RWPE1 (cell line): ENCODE measurements around the gene IL22RA1.

Source experiments
- CTCF ChIA-PET: fragments of 350-600 bp; sonication (Branson Sonifier 250); formaldehyde crosslinking; extraction: SDS; loops from one replicate; lab custom pipeline; 2021; lab: Yijun Ruan, JAX
- POLR2A ChIA-PET: fragments of 400-600 bp; formaldehyde crosslinking; extraction: SDS; loops from one replicate; lab custom pipeline; 2020; ENCODE audit warnings: antibody characterized with exemption; ENCODE audit not compliant: low non-redundant PET; lab: Yijun Ruan, JAX
- DNase-seq: peaks from one replicate; pipeline ENCODE4 v3.0.0; 2012; ENCODE audit warnings: low spot score
- H3K27ac ChIP-seq: fragments of 450-650 bp; 2 replicates; pipeline ENCODE4 v1.5.1; 2017
- TF ChIP-seq, protein P1 (sequence below): fragments of 450-650 bp; conservative IDR thresholded peaks from 2 replicates; pipeline ENCODE4 v1.5.1; 2017; ENCODE audit warnings: low read depth, mild to moderate bottlenecking

The IL22RA1 gene

DNA sequence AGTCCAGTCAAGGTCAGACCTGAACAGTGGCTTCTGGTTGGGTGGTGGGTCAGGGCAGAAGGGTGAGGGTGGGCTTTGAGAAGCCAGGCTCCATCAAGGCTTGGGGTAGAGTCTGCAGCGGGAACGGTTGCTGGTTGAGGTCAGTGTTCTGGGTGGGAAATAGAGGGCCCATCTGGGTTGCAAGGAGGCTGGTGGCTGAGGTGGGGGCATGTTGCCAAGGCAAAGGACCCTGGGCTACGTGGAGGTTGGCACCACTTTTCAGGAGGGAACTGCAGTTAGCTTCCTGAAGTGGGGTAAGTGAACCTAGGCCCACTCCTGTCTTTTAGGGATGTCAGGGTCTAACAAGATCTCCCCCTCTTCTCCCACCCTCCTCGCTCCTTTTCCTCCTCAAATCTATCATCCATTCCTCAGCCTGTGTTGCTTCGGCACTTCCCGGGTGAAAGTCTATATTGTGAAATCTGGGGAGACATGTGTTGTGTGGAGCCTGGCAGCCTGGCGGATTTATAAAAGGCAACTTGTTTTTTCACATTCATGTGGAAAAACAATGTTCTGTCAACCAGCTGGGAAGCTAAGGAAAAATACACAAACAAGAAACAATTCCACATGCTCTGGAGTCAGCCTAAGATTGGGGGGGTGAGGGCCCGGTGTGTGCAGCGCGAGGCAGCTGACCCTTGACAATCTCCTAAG lies 1.5 kb downstream of the IL22RA1 start:
- ChIA-PET CTCF (interaction anchor here (0.6 to 1.5 kb wide), 2 partner anchors 12 to 249 kb away, joined by 3 to 8 read pairs; no protein-coding TSS in a partner anchor), POLR2A (no interaction called here)

DNA sequence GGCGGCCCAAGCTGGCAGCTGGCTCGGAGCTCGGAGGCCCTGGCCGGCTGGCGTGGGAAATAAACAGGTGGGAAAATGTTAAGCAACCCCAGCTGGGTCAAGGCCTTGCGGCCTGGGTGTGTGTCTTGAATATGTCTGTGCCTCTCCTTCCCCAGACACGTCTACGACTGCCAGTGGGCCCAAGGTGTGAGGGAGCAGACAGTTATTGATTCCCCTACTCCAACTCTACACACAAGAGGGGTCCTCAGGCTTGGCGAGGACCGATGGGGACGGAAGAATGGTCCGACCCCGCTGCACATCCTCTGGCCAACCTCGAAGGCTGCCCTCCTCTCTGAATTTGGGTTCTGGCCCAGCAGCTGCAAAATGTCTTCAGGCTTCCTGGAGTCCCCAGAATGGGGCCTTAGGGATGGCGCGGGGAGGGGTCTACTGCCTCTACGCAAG lies 2.2 kb downstream of the IL22RA1 start:
- H3K27ac ChIP-seq, result no peak overlapping the region
- no peak for DNase-seq
- CTCF ChIA-PET, result interaction anchor here (1.5 kb wide), 1 partner anchor 250 kb away, joined by 8 read pairs; no protein-coding TSS in a partner anchor
- POLR2A ChIA-PET, result no interaction called here
- TF ChIP-seq, protein P1, sequence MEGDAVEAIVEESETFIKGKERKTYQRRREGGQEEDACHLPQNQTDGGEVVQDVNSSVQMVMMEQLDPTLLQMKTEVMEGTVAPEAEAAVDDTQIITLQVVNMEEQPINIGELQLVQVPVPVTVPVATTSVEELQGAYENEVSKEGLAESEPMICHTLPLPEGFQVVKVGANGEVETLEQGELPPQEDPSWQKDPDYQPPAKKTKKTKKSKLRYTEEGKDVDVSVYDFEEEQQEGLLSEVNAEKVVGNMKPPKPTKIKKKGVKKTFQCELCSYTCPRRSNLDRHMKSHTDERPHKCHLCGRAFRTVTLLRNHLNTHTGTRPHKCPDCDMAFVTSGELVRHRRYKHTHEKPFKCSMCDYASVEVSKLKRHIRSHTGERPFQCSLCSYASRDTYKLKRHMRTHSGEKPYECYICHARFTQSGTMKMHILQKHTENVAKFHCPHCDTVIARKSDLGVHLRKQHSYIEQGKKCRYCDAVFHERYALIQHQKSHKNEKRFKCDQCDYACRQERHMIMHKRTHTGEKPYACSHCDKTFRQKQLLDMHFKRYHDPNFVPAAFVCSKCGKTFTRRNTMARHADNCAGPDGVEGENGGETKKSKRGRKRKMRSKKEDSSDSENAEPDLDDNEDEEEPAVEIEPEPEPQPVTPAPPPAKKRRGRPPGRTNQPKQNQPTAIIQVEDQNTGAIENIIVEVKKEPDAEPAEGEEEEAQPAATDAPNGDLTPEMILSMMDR, result no peak

More for the DNA sequence above, 1.5 kb downstream of the IL22RA1 start:
- no peak for DNase-seq
- H3K27ac ChIP-seq, result no peak overlapping the region
- TF ChIP-seq, protein P1, result no peak

DNA sequence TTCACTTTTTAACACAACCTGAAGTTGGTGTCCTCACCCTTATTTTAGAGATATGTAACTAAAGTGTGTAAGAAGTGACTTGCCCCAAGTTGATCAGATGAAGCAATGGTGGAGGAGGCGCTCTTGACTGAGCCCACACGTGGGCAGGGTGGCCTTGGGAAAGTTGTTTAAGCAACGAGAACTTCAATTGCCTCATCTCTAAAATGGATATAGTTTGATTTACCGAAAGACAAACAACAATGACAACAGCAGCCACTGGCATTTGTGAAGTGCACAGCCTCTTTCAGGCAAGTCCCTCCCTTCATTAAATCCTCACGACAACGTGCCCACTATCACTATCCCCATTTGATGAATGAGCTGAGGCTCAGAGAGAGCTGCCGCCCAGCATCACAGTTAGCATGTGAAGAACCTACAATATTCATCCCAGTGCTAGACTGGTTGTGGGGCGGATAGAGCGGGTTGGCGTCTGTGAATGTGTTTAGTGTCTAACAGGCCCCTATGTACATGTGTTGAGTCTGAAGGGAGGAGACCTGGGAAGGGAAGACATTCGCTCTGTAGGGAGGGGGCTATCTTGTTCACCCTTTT lies 3.0 kb downstream of the IL22RA1 start:
- POLR2A ChIA-PET, result no interaction called here
- no peak overlapping the region for H3K27ac ChIP-seq
- CTCF ChIA-PET, result interaction anchor here (0.6 kb wide), 1 partner anchor 10 kb away, joined by 6 read pairs; no protein-coding TSS in a partner anchor
- DNase-seq, result no peak
- TF ChIP-seq, protein P1, result no peak

DNA sequence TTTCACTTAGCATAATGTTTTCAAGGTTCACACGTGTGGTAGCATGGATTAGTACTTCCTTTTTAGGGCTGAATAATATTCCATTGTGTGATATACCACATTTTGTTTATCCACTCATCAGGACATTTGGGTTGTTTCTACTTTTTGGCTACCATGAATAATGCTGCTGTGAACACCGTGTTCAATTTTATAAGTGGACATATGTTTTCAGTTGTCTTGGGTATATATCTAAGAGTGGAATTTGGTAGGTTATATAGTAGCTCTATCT lies 3.8 kb downstream of the IL22RA1 start:
- H3K27ac ChIP-seq, result no peak overlapping the region
- TF ChIP-seq, protein P1, result no peak
- CTCF ChIA-PET, result no interaction called here
- POLR2A ChIA-PET, result no interaction called here
- DNase-seq, result no peak

DNA sequence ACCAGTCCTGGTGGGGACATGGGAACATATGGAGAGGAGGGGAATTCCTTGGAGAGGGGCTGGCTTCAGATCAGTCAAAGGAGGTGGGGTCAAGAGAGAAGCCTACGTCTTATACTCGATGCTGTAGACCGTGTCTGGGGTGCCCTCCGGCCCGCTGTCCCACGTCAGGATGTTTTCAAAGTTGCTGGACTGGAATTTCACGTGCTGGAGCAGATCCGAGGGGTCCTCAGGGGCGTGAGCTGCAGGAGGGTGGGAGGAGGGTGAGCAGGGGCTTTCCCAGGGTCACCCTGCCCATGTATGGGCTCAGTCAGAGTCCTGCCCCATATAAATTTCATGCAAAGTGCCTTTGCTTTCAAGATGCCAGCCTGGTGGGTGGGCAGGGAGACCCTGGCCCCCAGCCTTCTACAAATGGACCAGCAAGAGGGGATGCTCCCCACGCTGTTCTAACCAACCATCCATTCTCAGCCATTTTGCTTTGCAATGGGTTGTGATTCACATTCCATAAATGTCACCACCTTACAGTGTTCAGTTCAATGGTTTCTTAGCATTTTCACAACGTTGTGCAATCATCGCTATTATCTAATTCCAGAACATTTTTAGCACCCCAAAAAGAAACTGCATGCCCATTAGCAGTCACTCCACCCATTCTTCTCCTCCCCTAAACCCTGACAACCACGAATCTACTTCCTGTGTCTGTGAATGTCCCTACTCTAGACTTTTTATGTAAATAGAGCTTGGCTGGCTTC lies 4.3 kb downstream of the IL22RA1 start:
- no peak overlapping the region for H3K27ac ChIP-seq
- TF ChIP-seq, protein P1, result no peak
- DNase-seq, result no peak
- ChIA-PET CTCF (no interaction called here), POLR2A (no interaction called here)

DNA sequence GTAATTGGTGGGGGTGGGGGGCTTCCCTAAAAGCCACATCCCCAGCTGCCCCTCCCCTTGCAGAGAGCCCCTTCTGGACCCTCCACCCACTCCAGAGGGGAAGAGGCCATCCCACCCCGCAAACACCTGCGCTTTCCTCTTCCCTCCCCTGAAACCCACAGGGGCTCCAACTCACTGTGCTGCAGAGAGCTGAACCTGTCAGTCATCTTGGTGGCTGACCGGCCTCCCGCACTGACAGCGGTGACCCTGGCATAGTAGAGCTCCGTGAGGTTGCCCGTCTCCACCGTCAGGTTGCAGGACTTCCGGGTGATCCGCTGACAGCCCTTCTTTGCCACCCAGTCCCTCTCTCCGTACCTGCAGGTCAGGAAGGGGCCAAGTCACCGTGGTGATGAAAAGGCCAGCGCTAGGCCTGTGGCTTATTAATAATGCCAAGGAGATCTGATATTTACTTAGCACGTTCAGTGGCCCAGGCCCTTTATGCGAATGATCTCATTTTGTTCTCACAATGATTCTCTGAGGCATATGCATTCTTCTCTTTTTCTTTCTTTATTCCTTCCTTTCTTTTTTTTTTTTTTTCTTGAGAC lies 5.9 kb downstream of the IL22RA1 start:
- CTCF ChIA-PET, result no interaction called here
- POLR2A ChIA-PET, result no interaction called here

More for the DNA sequence above, 5.9 kb downstream of the IL22RA1 start:
- DNase-seq, result no peak
- TF ChIP-seq, protein P1, result no peak
- no peak overlapping the region for H3K27ac ChIP-seq
